Spleen (tissue), 11 donors: Measurements from ENCODE around the gene RANBP10. TPM values are rescaled to one million over a fixed set of nuclear protein-coding genes. Genes with fewer than 3 reads are reported as not detected.

Source experiments
- DNase-seq: peaks from one replicate; pipeline ENCODE4 v3.0.0-alpha.2; 2020
- H3K27ac ChIP-seq, 8 donors: fragments of 200-600 bp; sonication (generic) in 7 of 8; 1 replicate in 4 of 8; 2 replicates in 4 of 8; pipeline versions ENCODE4 v1.5.0 to v1.8.0; 2016 to 2021; ENCODE audit warnings: inconsistent platforms in 4 of 8, mild to moderate bottlenecking in 4 of 8, moderate library complexity in 1 of 8
- H3K27me3 ChIP-seq, 7 donors: fragments of 200-600 bp; sonication (generic) in 6 of 7; replicated peaks in 1 of 7; 1 replicate in 4 of 7; 2 replicates in 3 of 7; pipeline versions ENCODE4 v1.5.0 to v1.8.0; 2016 to 2021; ENCODE audit warnings: inconsistent platforms in 3 of 7, mild to moderate bottlenecking in 1 of 7
- H3K36me3 ChIP-seq, 6 donors: fragments of 200-600 bp; sonication (generic) in 5 of 6; 1 replicate in 4 of 6; 2 replicates in 2 of 6; pipeline versions ENCODE4 v1.5.0 to v1.8.0; 2016 to 2021; ENCODE audit warnings: inconsistent platforms in 2 of 6
- H3K4me1 ChIP-seq, 6 donors: fragments of 200-600 bp; sonication (generic) in 5 of 6; 1 replicate in 3 of 6; 2 replicates in 3 of 6; pipeline versions ENCODE4 v1.5.0 to v1.8.0; 2016 to 2021; ENCODE audit warnings: inconsistent platforms in 3 of 6
- H3K4me3 ChIP-seq, 8 donors: fragments of 200-600 bp; sonication (generic) in 7 of 8; 1 replicate in 4 of 8; 2 replicates in 4 of 8; pipeline versions ENCODE4 v1.5.0 to v1.8.0; 2016 to 2021; ENCODE audit warnings: inconsistent platforms in 4 of 8, mild to moderate bottlenecking in 4 of 8, moderate library complexity in 2 of 8
- H3K9me3 ChIP-seq, 8 donors: fragments of 200-600 bp; sonication (generic) in 7 of 8; 1 replicate in 4 of 8; 2 replicates in 4 of 8; pipeline versions ENCODE4 v1.5.0 to v1.8.0; 2016 to 2021; ENCODE audit warnings: inconsistent platforms in 4 of 8
- POLR2A ChIP-seq, 3 donors: fragments of 450-650 bp; IDR thresholded peaks; one replicate each; pipeline ENCODE4 v1.5.1; 2017; ENCODE audit warnings: antibody characterized with exemption in 3 of 3, mild to moderate bottlenecking in 1 of 3
- POLR2AphosphoS5 ChIP-seq, 3 donors: sonication (generic); formaldehyde crosslinking; IDR thresholded peaks; one replicate each; pipeline ENCODE4 v1.5.1; 2017; ENCODE audit warnings: antibody characterized with exemption in 3 of 3
- WGBS, 5 donors: extraction: QIAGEN DNeasy Blood & Tissue Kit in 3 of 5; methylation state at CpG; one replicate each; pipeline versions ENCODE4 v1.1.5 to v1.1.7; 2013 to 2018; 5-methylcytosine and 5-hydroxymethylcytosine counted together
- intact Hi-C: fragments of 100-400 bp; cut with DNase I; formaldehyde crosslinking; loops from one replicate; pipeline ENCODE4 v1.15.0; 2023; ENCODE audit warnings: low total_unique reads
- polyA plus RNA-seq, 3 donors: library from polyadenylated mRNA; stranded (reverse); fragments of 200-250 nt; gene quantifications; one replicate each; pipeline ENCODE4 v1.2.1, GENCODE V29; 2013
- total RNA-seq, 7 donors: library from RNA; depleted of rRNA in 3 of 7; stranded (reverse); fragments of >200 nt in 3 of 7; fragmentation: NEBNext Ultra II Directional in 4 of 7; extraction: Animal tissue kit (Norgen Biotek cat#: 25700) in 4 of 7; gene quantifications; one replicate each; pipeline versions ENCODE4 v1.1.0 to v1.2.1, GENCODE V29; 2016 to 2021
- TF ChIP-seq, protein P1 (sequence below), 11 experiments: fragments of 200-600 bp in 7 of 11; fragments of 450-650 bp in 4 of 11; sonication (generic) in 4 of 11; IDR thresholded peaks in 8 of 11; conservative IDR thresholded peaks in 3 of 11; 1 replicate in 7 of 11; 2 replicates in 4 of 11; pipeline versions ENCODE4 v1.4.0 to v1.8.0; 2016 to 2021; ENCODE audit warnings: antibody characterized with exemption in 11 of 11, inconsistent platforms in 4 of 11, mild to moderate bottlenecking in 1 of 11
- donor health status: healthy with polysubstance abuse.
- donor health status: DM: no; HTN: no; CAD: no; lungs with moderate emphysema.
- donor health status: DM: no; HTN: no; CAD: no.
- donor health status: Bipolar disorder and iron deficiency.
- donor health status: healthy.
- donor health status: DM: no; HTN: no; CAD: no.
- donor health status: DM: yes; HTN: yes; CAD: no.

The RANBP10 gene
- total and polyA plus RNA-seq, 10 donors: 6.6 to 38.6 (median 22.6) TPM

DNA sequence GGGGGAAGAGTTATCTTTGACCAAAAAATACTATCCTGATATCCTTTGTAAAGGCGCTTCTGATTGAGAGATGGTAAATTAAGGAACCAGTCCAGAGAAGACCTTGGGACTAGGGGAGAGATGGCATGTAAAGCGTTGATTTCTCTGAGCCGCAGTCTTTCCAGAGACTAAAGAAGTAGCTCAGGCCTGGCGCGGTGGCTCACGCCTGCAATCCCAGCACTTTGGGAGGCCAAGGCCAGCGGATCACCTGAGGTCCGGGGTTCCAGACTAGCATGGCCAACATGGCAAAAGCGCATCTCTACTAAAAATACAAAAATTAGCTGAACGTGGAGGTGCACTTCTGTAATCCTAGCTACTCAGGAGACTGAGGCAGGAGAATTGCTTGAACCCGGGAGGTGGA, 41.8 kb upstream of the RANBP10 start:
- Histone ChIP-seq H3K36me3 (peaks cover 0 to 15% (median 0%) of the 10 kb centered on the region in 6 donors), H3K4me1 (peaks cover 40 to 90% (median 60%) of the 10 kb centered on the region in 6 donors), H3K27me3 (no peaks in the 10 kb centered on the region), H3K9me3 (no peaks in the 10 kb centered on the region), H3K4me3 (peak overlapping the region; percentile 61 to 100 (median 98)), H3K27ac (peak overlapping the region in 2 of 8 donors; percentile 95 to 100)
- intact Hi-C loops: loop anchor here (10.0 kb wide), 1 partner anchor 87 kb away; the partner anchor contains the start of genes CTRL and PSMB10
- 76 to 90% (median 85%) methylated on average over 11 of the region's 11 CpGs for WGBS, 5 donors
- TF ChIP-seq POLR2A (IDR thresholded peaks at IDR 0.05) (no peak), POLR2AphosphoS5 (IDR thresholded peaks at IDR 0.05) (no peak)
- TF ChIP-seq, protein P1, sequence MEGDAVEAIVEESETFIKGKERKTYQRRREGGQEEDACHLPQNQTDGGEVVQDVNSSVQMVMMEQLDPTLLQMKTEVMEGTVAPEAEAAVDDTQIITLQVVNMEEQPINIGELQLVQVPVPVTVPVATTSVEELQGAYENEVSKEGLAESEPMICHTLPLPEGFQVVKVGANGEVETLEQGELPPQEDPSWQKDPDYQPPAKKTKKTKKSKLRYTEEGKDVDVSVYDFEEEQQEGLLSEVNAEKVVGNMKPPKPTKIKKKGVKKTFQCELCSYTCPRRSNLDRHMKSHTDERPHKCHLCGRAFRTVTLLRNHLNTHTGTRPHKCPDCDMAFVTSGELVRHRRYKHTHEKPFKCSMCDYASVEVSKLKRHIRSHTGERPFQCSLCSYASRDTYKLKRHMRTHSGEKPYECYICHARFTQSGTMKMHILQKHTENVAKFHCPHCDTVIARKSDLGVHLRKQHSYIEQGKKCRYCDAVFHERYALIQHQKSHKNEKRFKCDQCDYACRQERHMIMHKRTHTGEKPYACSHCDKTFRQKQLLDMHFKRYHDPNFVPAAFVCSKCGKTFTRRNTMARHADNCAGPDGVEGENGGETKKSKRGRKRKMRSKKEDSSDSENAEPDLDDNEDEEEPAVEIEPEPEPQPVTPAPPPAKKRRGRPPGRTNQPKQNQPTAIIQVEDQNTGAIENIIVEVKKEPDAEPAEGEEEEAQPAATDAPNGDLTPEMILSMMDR (IDR thresholded peaks at IDR 0.05 in 8 of 11, conservative IDR thresholded peaks at IDR 0.05 in 3 of 11): no peak
- DNase-seq: no peak

DNA sequence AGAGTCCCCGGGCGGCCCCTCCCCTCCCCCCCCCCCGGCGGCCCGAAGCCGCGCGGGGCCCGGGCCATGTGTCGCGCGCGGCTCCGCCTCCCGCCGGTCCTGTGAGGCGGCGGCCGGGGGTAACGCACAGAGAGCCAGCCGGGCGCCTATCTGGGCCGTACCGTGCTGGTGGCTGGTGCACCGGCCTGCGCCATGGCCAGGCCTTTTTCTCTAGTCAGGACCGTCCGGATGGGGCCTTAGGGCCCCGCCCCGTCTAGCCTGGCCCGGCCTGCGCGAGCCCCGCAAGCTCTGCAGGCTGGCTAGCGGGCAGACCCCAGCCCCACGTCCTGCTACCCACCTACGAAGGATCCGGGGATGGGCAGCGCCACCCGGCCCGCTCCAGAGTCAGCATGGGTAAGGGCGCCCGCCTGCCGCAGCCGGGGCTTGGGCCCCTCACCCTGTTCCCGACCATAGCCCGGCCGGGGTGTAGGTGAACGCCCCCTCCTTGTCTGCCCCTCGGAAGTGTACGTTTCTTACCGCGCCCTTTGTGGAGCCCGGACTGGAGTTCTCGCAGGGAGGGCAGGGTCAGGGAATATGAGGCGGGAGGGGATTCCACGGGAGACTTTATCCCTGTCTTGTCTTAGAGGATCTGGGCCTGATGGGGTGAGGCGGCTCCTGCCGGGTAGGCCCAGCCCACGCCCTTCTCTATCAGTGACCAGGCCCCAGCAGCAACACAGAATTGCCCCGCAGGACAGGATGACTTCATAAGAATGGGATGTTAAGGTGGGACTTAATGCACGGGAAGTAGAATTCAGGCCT, 40.9 kb upstream of the RANBP10 start, which contains the start of gene CENPT:
TSS of gene CENPT (minus strand) at position 630 of the 798 bp plus-strand sequence. CDS start 13,834 bp downstream, outside the sequence.
- peak within 1 kb of the TSS; percentile 75 to 100 (median 94) for H3K27ac ChIP-seq
- 0 to 2% (median 1%) methylated on average over 16 to 62 of the region's 62 CpGs for WGBS, 5 donors
- peaks cover 40 to 91% (median 66%) of the 10 kb centered on the region in 6 donors for H3K4me1 ChIP-seq
- H3K4me3 ChIP-seq: peak within 1 kb of the TSS; percentile 61 to 100 (median 98)
- no peak for DNase-seq
- H3K27me3 ChIP-seq: no peaks in the 10 kb centered on the region
- TF ChIP-seq, protein P1 (IDR thresholded peaks at IDR 0.05 in 8 of 11, conservative IDR thresholded peaks at IDR 0.05 in 3 of 11): peak in 1 of 11 experiments; percentile 19
- TF ChIP-seq POLR2A (IDR thresholded peaks at IDR 0.05): no peak
- peaks cover 0 to 15% (median 0%) of the 10 kb centered on the region in 6 donors for H3K36me3 ChIP-seq
- no peaks in the 10 kb centered on the region for H3K9me3 ChIP-seq
- intact Hi-C loops: loop anchor here (10.0 kb wide), 1 partner anchor 88 kb away; the partner anchor contains the start of genes CTRL and PSMB10

DNA sequence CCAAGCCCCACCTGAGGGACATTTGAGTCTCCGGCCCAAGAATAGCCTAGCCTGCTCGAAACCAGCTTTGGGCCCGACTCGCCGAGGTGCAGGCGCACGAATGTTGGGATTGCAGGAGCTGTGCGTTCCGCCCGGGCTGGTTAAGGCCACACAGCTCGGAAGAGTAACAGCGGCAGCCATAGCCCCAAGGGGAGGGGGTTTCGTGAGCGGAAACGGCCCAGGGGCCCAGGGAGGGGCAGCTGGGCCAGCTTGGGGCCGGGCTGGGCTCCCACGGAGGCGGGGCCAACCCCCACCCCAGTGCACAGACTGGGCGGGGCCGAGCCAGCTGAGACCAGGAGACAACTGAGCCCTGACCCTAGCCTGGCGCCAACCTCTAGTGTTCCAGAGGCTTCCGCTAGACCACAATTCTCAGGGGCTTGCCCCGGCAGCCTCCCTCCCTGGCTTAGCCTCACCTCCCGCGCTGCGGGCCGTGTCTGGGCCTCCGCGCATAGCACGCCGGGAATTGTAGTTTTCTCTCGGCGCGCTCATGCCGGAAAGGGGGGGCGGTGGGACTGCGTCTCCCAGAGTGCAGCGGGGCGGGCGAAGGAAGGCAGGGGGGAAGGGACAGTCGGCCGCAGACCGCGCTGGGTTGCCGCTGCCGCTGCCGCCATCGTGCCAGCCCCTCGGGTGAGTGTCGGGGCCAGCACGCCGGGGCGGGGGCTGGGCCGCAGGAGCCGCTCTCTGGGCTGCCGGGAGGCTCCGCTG, 40.1 kb upstream of the RANBP10 start, which contains the start of gene NUTF2:
TSS of gene NUTF2 (plus strand) at position 614 of the 744 bp plus-strand sequence. CDS start 18,198 bp downstream, outside the sequence.
- intact Hi-C loops: loop anchor here (10.0 kb wide), 1 partner anchor 88 kb away; the partner anchor contains the start of genes CTRL and PSMB10
- peak; percentile 99 for DNase-seq

More for the DNA sequence above, 40.1 kb upstream of the RANBP10 start, which contains the start of gene NUTF2:
- 0 to 1% (median 1%) methylated on average over 31 to 57 of the region's 57 CpGs for WGBS, 5 donors
- Histone ChIP-seq H3K27me3 (no peaks in the 10 kb centered on the region), H3K27ac (peak within 1 kb of the TSS; percentile 75 to 100 (median 94)), H3K36me3 (peaks cover 0 to 15% (median 0%) of the 10 kb centered on the region in 6 donors), H3K4me3 (peak within 1 kb of the TSS; percentile 61 to 100 (median 98)), H3K4me1 (peaks cover 40 to 87% (median 67%) of the 10 kb centered on the region in 6 donors), H3K9me3 (no peaks in the 10 kb centered on the region)
- peak in 2 of 3 donors; percentile 38 to 59 for TF ChIP-seq POLR2A (IDR thresholded peaks at IDR 0.05)
- TF ChIP-seq, protein P1 (IDR thresholded peaks at IDR 0.05 in 8 of 11, conservative IDR thresholded peaks at IDR 0.05 in 3 of 11): peak in 4 of 11 experiments; percentile 9 to 52 (median 23)
- TF ChIP-seq POLR2AphosphoS5 (IDR thresholded peaks at IDR 0.05): peak; percentile 88 to 95 (median 91)
